TTC549 (cell line): ENCODE results near the gene ACSL6.

Experiments used
- FAIRE-seq: peaks from 2 replicates; lab custom pipeline; 2012; peaks lifted over from hg19 to GRCh38; lab: Jason Lieb, UNC

ACSL6 gene

GRCh38 chr5:131999441-132000240 is 11.8 kb downstream of the ACSL6 start:
- FAIRE-seq = no peak

- FAIRE-seq = no peak
Measured at GRCh38 chr5:131999041-131999440, 12.4 kb downstream of the ACSL6 start.

GRCh38 chr5:131998431-131999040 is 12.9 kb downstream of the ACSL6 start:
- FAIRE-seq = no peak

GRCh38 chr5:131997727-131998117 is 13.7 kb downstream of the ACSL6 start:
- FAIRE-seq = no peak

GRCh38 chr5:131997026-131997726 is 14.3 kb downstream of the ACSL6 start:
- FAIRE-seq = no peak

GRCh38 chr5:131996210-131997025 is 15.0 kb downstream of the ACSL6 start:
- no peak for FAIRE-seq

- no peak for FAIRE-seq
Measured at GRCh38 chr5:131994533-131995226, 16.8 kb downstream of the ACSL6 start.

GRCh38 chr5:131994090-131994489 is 17.4 kb downstream of the ACSL6 start:
- no peak for FAIRE-seq

GRCh38 chr5:131993676-131994075 is 17.8 kb downstream of the ACSL6 start:
- no peak for FAIRE-seq

- no peak for FAIRE-seq
Measured at GRCh38 chr5:131992370-131992769, 19.1 kb downstream of the ACSL6 start.

- no peak for FAIRE-seq
Measured at GRCh38 chr5:131991593-131992324, 19.7 kb downstream of the ACSL6 start.

- FAIRE-seq = no peak
Measured at GRCh38 chr5:131990716-131991115, 20.7 kb downstream of the ACSL6 start.

GRCh38 chr5:131988601-131989000 is 22.9 kb downstream of the ACSL6 start:
- FAIRE-seq = no peak

GRCh38 chr5:131987251-131987650 is 24.2 kb downstream of the ACSL6 start:
- no peak for FAIRE-seq

- no peak for FAIRE-seq
Measured at GRCh38 chr5:131986161-131986912, 25.1 kb downstream of the ACSL6 start.

GRCh38 chr5:131984956-131985665 is 26.3 kb downstream of the ACSL6 start:
- no peak for FAIRE-seq

- FAIRE-seq = no peak
Measured at GRCh38 chr5:131983244-131983771, 28.1 kb downstream of the ACSL6 start.

GRCh38 chr5:131981516-131981915 is 29.9 kb downstream of the ACSL6 start:
- no peak for FAIRE-seq

GRCh38 chr5:131980696-131981095 is 30.8 kb downstream of the ACSL6 start:
- FAIRE-seq = no peak
